ENCODE data around the gene OPCML.

Gene OPCML

GRCh38 chr11:133443206-133443747, 89.0 kb downstream of the OPCML start:
- TF ChIP-seq EZH2 (IDR thresholded peaks at IDR 0.05; ENCODE audit: borderline replicate concordance, low read length): no peak
- no peak for TF ChIP-seq CTCF (IDR thresholded peaks at IDR 0.05; ENCODE audit: low read length)
- no peak overlapping the region for H3K9ac ChIP-seq (ENCODE audit: low read length)
- no peaks in the 10 kb centered on the region for H3K79me2 ChIP-seq (ENCODE audit: insufficient read depth, low read length)
- H3K4me2 ChIP-seq (ENCODE audit: low read length): no peak overlapping the region
- no peak overlapping the region for H3K4me3 ChIP-seq (ENCODE audit: low read depth, low read length, poor library complexity, severe bottlenecking)
- no peaks in the 10 kb centered on the region for H3K9me2 ChIP-seq (ENCODE audit: low read depth, low read length)
- H3K36me3 ChIP-seq (ENCODE audit: insufficient read depth, low read length): no peaks in the 10 kb centered on the region
- no peak overlapping the region for H2AFZ ChIP-seq (ENCODE audit: low read length)
- H3F3A ChIP-seq (ENCODE audit: insufficient read depth, low read length): no peaks in the 10 kb centered on the region
- H3K4me1 ChIP-seq (ENCODE audit: insufficient read depth, low read length, severe bottlenecking): no peaks in the 10 kb centered on the region
- no peaks in the 10 kb centered on the region for H4K20me1 ChIP-seq (ENCODE audit: insufficient read depth, low read length)
- H3K9me3 ChIP-seq (ENCODE audit: low read length): no peaks in the 10 kb centered on the region
- no peaks in the 10 kb centered on the region for H3K27me3 ChIP-seq (ENCODE audit: insufficient read depth, low read length)
- H3K27ac ChIP-seq (ENCODE audit: low read depth, low read length, poor library complexity, severe bottlenecking): no peak overlapping the region

GRCh38 chr11:133441964-133442660, 90.2 kb downstream of the OPCML start:
- Histone ChIP-seq H3K27me3 (ENCODE audit: insufficient read depth, low read length) (no peaks in the 10 kb centered on the region), H3K4me3 (ENCODE audit: low read depth, low read length, poor library complexity, severe bottlenecking) (no peak overlapping the region), H3K27ac (ENCODE audit: low read depth, low read length, poor library complexity, severe bottlenecking) (no peak overlapping the region), H3K9me2 (ENCODE audit: low read depth, low read length) (no peaks in the 10 kb centered on the region), H3K9me3 (ENCODE audit: low read length) (no peaks in the 10 kb centered on the region), H4K20me1 (ENCODE audit: insufficient read depth, low read length) (no peaks in the 10 kb centered on the region), H3K4me2 (ENCODE audit: low read length) (no peak overlapping the region), H3K79me2 (ENCODE audit: insufficient read depth, low read length) (no peaks in the 10 kb centered on the region), H3F3A (ENCODE audit: insufficient read depth, low read length) (no peaks in the 10 kb centered on the region), H3K36me3 (ENCODE audit: insufficient read depth, low read length) (no peaks in the 10 kb centered on the region), H2AFZ (ENCODE audit: low read length) (no peak overlapping the region), H3K9ac (ENCODE audit: low read length) (no peak overlapping the region), H3K4me1 (ENCODE audit: insufficient read depth, low read length, severe bottlenecking) (no peaks in the 10 kb centered on the region)
- TF ChIP-seq CTCF (IDR thresholded peaks at IDR 0.05; ENCODE audit: low read length) (no peak), EZH2 (IDR thresholded peaks at IDR 0.05; ENCODE audit: borderline replicate concordance, low read length) (no peak)

GRCh38 chr11:133425992-133426391, 106.3 kb downstream of the OPCML start:
- Histone ChIP-seq H3K79me2 (ENCODE audit: insufficient read depth, low read length) (no peaks in the 10 kb centered on the region), H3K27me3 (ENCODE audit: insufficient read depth, low read length) (no peaks in the 10 kb centered on the region), H3K9me3 (ENCODE audit: low read length) (no peaks in the 10 kb centered on the region), H3K4me1 (ENCODE audit: insufficient read depth, low read length, severe bottlenecking) (no peaks in the 10 kb centered on the region), H4K20me1 (ENCODE audit: insufficient read depth, low read length) (no peaks in the 10 kb centered on the region), H3K4me2 (ENCODE audit: low read length) (no peak overlapping the region), H3K4me3 (ENCODE audit: low read depth, low read length, poor library complexity, severe bottlenecking) (no peak overlapping the region), H3K9me2 (ENCODE audit: low read depth, low read length) (no peaks in the 10 kb centered on the region), H3F3A (ENCODE audit: insufficient read depth, low read length) (no peaks in the 10 kb centered on the region), H2AFZ (ENCODE audit: low read length) (no peak overlapping the region), H3K36me3 (ENCODE audit: insufficient read depth, low read length) (no peaks in the 10 kb centered on the region), H3K9ac (ENCODE audit: low read length) (no peak overlapping the region), H3K27ac (ENCODE audit: low read depth, low read length, poor library complexity, severe bottlenecking) (no peak overlapping the region)
- TF ChIP-seq EZH2 (IDR thresholded peaks at IDR 0.05; ENCODE audit: borderline replicate concordance, low read length) (no peak), CTCF (IDR thresholded peaks at IDR 0.05; ENCODE audit: low read length) (no peak)

Data from OCI-LY1 (cell line).